Endodermal cell (in vitro differentiated cells): Measurements from ENCODE around the gene TRAF3. TPM values are rescaled to one million over a fixed set of nuclear protein-coding genes. Genes with fewer than 3 reads are reported as not detected.

Source experiments
- DNase-seq: peaks from one replicate; pipeline ENCODE4 v3.0.0-alpha.2; 2017
- H3K27ac ChIP-seq: 2 replicates; pipeline ENCODE4 v1.5.1; 2013; ENCODE audit warnings: mild to moderate bottlenecking, low read depth, low read length, moderate library complexity
- H3K27me3 ChIP-seq: 2 replicates; pipeline ENCODE4 v1.6.1; 2013; ENCODE audit warnings: mild to moderate bottlenecking, low read length, moderate library complexity; ENCODE audit not compliant: insufficient read depth, control insufficient read depth, poor library complexity, severe bottlenecking
- H3K36me3 ChIP-seq: 2 replicates; pipeline ENCODE4 v1.7.0; 2013; ENCODE audit warnings: mild to moderate bottlenecking, low read length, moderate library complexity; ENCODE audit not compliant: control insufficient read depth, insufficient read depth
- H3K4me1 ChIP-seq: one replicate; pipeline ENCODE4 v1.7.0; 2013; ENCODE audit warnings: low read length; ENCODE audit not compliant: control insufficient read depth, insufficient read depth
- H3K4me3 ChIP-seq: 2 replicates; pipeline ENCODE4 v1.5.1; 2013; ENCODE audit warnings: mild to moderate bottlenecking, low read length, moderate library complexity
- H3K9ac ChIP-seq: 2 replicates; pipeline ENCODE4 v1.6.1; 2013; ENCODE audit warnings: mild to moderate bottlenecking, low read length, moderate library complexity; ENCODE audit not compliant: poor library complexity, severe bottlenecking; ENCODE audit errors: extremely low read depth
- H3K9me3 ChIP-seq: 2 replicates; pipeline ENCODE4 v1.6.1; 2013; ENCODE audit warnings: mild to moderate bottlenecking, low read length, moderate library complexity; ENCODE audit not compliant: control insufficient read depth
- H3K27ac Mint-ChIP-seq: 2 replicates; pipeline ENCODE4 v1.8.0; 2020; ENCODE audit warnings: mixed read lengths
- H3K27me3 Mint-ChIP-seq: 2 replicates; pipeline ENCODE4 v1.8.0; 2021; ENCODE audit warnings: mild to moderate bottlenecking, mixed read lengths; ENCODE audit not compliant: insufficient read depth
- H3K36me3 Mint-ChIP-seq: 2 replicates; pipeline ENCODE4 v1.8.0; 2020; ENCODE audit warnings: low read depth, mixed read lengths
- H3K4me1 Mint-ChIP-seq: 2 replicates; pipeline ENCODE4 v1.8.0; 2020; ENCODE audit warnings: mixed read lengths
- H3K4me3 Mint-ChIP-seq: 2 replicates; pipeline ENCODE4 v1.8.0; 2020; ENCODE audit warnings: mild to moderate bottlenecking, moderate library complexity, mixed read lengths
- H3K9me3 Mint-ChIP-seq: 2 replicates; pipeline ENCODE4 v1.8.0; 2020; ENCODE audit warnings: mild to moderate bottlenecking, mixed read lengths
- WGBS, 2 experiments: methylation state at CpG; one replicate each; pipeline versions ENCODE4 v1.1.5 to v1.1.7; 2013; ENCODE audit warnings: missing lambda C conversion rate in 2 of 2, mixed read lengths in 1 of 2; ENCODE audit not compliant: insufficient coverage in 1 of 2, insufficient read length in 1 of 2; 5-methylcytosine and 5-hydroxymethylcytosine counted together
- total RNA-seq, 2 donors: library from RNA; stranded (reverse); fragmentation: NEBNext Ultra II Directional in 1 of 2; extraction: Animal tissue kit (Norgen Biotek cat#: 25700) in 1 of 2; gene quantifications; 2 replicates in 1 of 2; 3 replicates in 1 of 2; pipeline ENCODE4 v1.2.1, GENCODE V29; 2021
- TF ChIP-seq, protein P1 (sequence below): fragments of 200-600 bp; sonication (generic); conservative IDR thresholded peaks from 2 replicates; pipeline ENCODE4 v1.5.0; 2021; ENCODE audit warnings: antibody characterized with exemption, mild to moderate bottlenecking

The TRAF3 gene
- total RNA-seq, 2 donors from 2014 or later = 16.7 to 23.8 TPM

DNA sequence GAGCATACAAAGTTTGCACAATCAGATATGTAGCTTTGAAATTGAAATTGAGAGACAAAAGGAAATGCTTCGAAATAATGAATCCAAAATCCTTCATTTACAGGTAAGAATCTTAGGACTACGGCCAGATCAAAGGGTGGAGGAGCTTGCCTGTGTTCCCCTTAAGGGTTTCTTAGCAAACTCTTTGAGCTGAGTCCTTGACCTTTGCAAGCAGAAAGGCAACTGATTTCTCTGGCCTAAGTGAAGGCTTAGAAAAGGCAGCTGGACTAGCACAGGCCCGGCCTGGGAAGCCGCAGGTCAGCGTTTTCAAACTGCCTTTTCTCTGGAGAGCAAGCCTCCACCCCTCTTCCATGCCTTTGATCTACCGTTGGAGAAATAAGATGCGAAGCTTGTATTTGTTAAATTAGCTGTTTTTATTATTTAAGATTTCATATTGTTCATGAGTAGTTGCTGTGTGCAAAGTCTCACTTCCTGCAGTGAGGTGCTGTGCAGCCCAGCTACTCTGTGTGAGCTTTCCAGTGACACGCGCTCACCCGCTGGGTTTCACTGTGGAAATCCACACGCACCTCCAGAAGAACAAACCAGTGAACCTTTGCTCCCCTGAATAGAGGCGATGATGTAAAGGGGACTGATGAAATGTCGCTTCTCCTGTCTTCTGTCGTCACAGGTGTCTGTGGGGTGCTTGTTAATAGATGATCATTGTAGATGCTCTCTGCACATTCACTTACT, 120.2 kb downstream of the TRAF3 start:
- Histone ChIP-seq H3K9me3 (no peaks in the 10 kb centered on the region), H3K4me1 (no peaks in the 10 kb centered on the region), H3K4me3 (no peak overlapping the region), H3K27ac (no peak overlapping the region), H3K27me3 (no peaks in the 10 kb centered on the region), H3K9ac (no peak overlapping the region), H3K36me3 (no peaks in the 10 kb centered on the region)
- TF ChIP-seq, protein P1, sequence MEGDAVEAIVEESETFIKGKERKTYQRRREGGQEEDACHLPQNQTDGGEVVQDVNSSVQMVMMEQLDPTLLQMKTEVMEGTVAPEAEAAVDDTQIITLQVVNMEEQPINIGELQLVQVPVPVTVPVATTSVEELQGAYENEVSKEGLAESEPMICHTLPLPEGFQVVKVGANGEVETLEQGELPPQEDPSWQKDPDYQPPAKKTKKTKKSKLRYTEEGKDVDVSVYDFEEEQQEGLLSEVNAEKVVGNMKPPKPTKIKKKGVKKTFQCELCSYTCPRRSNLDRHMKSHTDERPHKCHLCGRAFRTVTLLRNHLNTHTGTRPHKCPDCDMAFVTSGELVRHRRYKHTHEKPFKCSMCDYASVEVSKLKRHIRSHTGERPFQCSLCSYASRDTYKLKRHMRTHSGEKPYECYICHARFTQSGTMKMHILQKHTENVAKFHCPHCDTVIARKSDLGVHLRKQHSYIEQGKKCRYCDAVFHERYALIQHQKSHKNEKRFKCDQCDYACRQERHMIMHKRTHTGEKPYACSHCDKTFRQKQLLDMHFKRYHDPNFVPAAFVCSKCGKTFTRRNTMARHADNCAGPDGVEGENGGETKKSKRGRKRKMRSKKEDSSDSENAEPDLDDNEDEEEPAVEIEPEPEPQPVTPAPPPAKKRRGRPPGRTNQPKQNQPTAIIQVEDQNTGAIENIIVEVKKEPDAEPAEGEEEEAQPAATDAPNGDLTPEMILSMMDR = no peak
- DNase-seq = no peak
- Mint-ChIP-seq H3K36me3 (peaks cover 9% of the 10 kb centered on the region), H3K9me3 (no peaks in the 10 kb centered on the region), H3K27ac (no peak overlapping the region), H3K4me3 (no peak overlapping the region), H3K4me1 (peaks cover under 1% of the 10 kb centered on the region), H3K27me3 (no peaks in the 10 kb centered on the region)
- WGBS, 2 experiments = 93 to 97% methylated on average over 10 to 14 of the region's 14 CpGs

GRCh38 chr14:102898298-102898697, 121.0 kb downstream of the TRAF3 start:
- H3K27me3 ChIP-seq = no peaks in the 10 kb centered on the region
- H3K4me3 Mint-ChIP-seq = no peak overlapping the region
- no peak overlapping the region for H3K9ac ChIP-seq
- H3K36me3 ChIP-seq = no peaks in the 10 kb centered on the region
- H3K27ac ChIP-seq = no peak overlapping the region
- TF ChIP-seq, protein P1 = no peak
- WGBS, 2 experiments = 92 to 95% methylated on average over 4 to 6 of the region's 6 CpGs
- H3K4me3 ChIP-seq = no peak overlapping the region
- H3K4me1 ChIP-seq = no peaks in the 10 kb centered on the region
- H3K9me3 ChIP-seq = no peaks in the 10 kb centered on the region
- peaks cover 9% of the 10 kb centered on the region for H3K36me3 Mint-ChIP-seq
- H3K9me3 Mint-ChIP-seq = no peaks in the 10 kb centered on the region
- H3K4me1 Mint-ChIP-seq = peaks cover 7% of the 10 kb centered on the region
- no peak overlapping the region for H3K27ac Mint-ChIP-seq
- no peaks in the 10 kb centered on the region for H3K27me3 Mint-ChIP-seq
- DNase-seq = no peak

- WGBS, 2 experiments = 91 to 95% methylated on average over 14 to 18 of the region's 18 CpGs
- no peaks in the 10 kb centered on the region for H3K27me3 ChIP-seq
- H3K9ac ChIP-seq = no peak overlapping the region
- no peaks in the 10 kb centered on the region for H3K9me3 Mint-ChIP-seq
- no peaks in the 10 kb centered on the region for H3K9me3 ChIP-seq
- no peak for DNase-seq
- H3K36me3 Mint-ChIP-seq = peaks cover 15% of the 10 kb centered on the region
- no peaks in the 10 kb centered on the region for H3K4me1 ChIP-seq
- no peak overlapping the region for H3K4me3 ChIP-seq
- H3K4me3 Mint-ChIP-seq = no peak overlapping the region
- H3K27me3 Mint-ChIP-seq = no peaks in the 10 kb centered on the region
- TF ChIP-seq, protein P1 = no peak
- no peak overlapping the region for H3K27ac ChIP-seq
- H3K4me1 Mint-ChIP-seq = peaks cover 7% of the 10 kb centered on the region
- no peak overlapping the region for H3K27ac Mint-ChIP-seq
- no peaks in the 10 kb centered on the region for H3K36me3 ChIP-seq
Measured at GRCh38 chr14:102898776-102899515, 121.7 kb downstream of the TRAF3 start.
